Tibial artery (tissue), 4 donors: ENCODE measurements around the gene POF1B.
A peak's percentile ranks its signal among the peaks of the same experiment; 100 is the strongest.
"Not testable (repeated sequence)": the region's sequence is repeated elsewhere in the genome, so short reads cannot be mapped to it uniquely, and the experiment has no call there.

Experiments
- DNase-seq, 2 donors: peaks; one replicate each; pipeline ENCODE4 v3.0.0-alpha.2; 2019
- H3K27ac ChIP-seq, 2 donors: fragments of 200-600 bp; sonication (generic) in 1 of 2; 1 replicate in 1 of 2; 2 replicates in 1 of 2; pipeline ENCODE4 v1.5.1; 2018 to 2019; ENCODE audit warnings: mild to moderate bottlenecking in 1 of 2
- H3K27me3 ChIP-seq, 2 donors: fragments of 200-600 bp; sonication (generic) in 1 of 2; one replicate each; pipeline versions ENCODE4 v1.5.1 to v1.6.0; 2016 to 2019
- H3K36me3 ChIP-seq, 3 donors: fragments of 200-600 bp; sonication (generic) in 2 of 3; one replicate each; pipeline ENCODE4 v1.5.1; 2016 to 2019; ENCODE audit warnings: mild to moderate bottlenecking in 2 of 3
- H3K4me1 ChIP-seq, 4 donors: fragments of 200-600 bp; sonication (generic) in 2 of 4; 1 replicate in 3 of 4; 2 replicates in 1 of 4; pipeline ENCODE4 v1.5.1; 2016 to 2019
- H3K4me3 ChIP-seq, 2 donors: fragments of 200-600 bp; sonication (generic) in 1 of 2; 1 replicate in 1 of 2; 2 replicates in 1 of 2; pipeline ENCODE4 v1.5.1; 2018 to 2019; ENCODE audit warnings: mild to moderate bottlenecking in 2 of 2
- H3K9me3 ChIP-seq, 3 donors: fragments of 200-600 bp; sonication (generic) in 1 of 3; one replicate each; pipeline ENCODE4 v1.5.1; 2016 to 2019
- intact Hi-C: fragments of 100-400 bp; cut with DNase I; formaldehyde crosslinking; loops from one replicate; pipeline ENCODE4 v1.15.0; 2023; ENCODE audit warnings: low total_unique reads
- TF ChIP-seq, protein P1 (sequence below), 2 experiments: fragments of 200-600 bp in 1 of 2; fragments of 450-650 bp in 1 of 2; IDR thresholded peaks; one replicate each; pipeline ENCODE4 v1.5.1; 2017 to 2019; ENCODE audit warnings: antibody characterized with exemption in 2 of 2, mild to moderate bottlenecking in 1 of 2, moderate library complexity in 1 of 2

Gene POF1B

DNA sequence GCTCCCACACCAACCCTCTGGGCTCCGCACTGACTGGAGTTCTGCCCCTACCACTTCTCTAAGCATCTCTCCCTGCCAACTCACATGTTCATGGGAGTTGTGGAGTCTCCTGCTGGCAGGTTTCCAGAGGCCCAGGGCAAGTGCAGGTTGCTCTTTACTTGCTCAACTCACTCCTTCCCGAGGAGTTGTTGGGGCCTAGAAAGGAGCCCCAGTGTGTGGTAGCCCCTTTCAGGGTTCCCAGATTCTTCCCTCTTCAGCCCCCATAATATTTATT, 52.5 kb downstream of the POF1B start:
- intact Hi-C loops, result no loop called here
- Histone ChIP-seq H3K36me3 (no peaks in the 10 kb centered on the region), H3K4me1 (no peaks in the 10 kb centered on the region), H3K4me3 (no peak overlapping the region), H3K27ac (no peak overlapping the region), H3K9me3 (no peaks in the 10 kb centered on the region), H3K27me3 (no peaks in the 10 kb centered on the region)
- TF ChIP-seq, protein P1, sequence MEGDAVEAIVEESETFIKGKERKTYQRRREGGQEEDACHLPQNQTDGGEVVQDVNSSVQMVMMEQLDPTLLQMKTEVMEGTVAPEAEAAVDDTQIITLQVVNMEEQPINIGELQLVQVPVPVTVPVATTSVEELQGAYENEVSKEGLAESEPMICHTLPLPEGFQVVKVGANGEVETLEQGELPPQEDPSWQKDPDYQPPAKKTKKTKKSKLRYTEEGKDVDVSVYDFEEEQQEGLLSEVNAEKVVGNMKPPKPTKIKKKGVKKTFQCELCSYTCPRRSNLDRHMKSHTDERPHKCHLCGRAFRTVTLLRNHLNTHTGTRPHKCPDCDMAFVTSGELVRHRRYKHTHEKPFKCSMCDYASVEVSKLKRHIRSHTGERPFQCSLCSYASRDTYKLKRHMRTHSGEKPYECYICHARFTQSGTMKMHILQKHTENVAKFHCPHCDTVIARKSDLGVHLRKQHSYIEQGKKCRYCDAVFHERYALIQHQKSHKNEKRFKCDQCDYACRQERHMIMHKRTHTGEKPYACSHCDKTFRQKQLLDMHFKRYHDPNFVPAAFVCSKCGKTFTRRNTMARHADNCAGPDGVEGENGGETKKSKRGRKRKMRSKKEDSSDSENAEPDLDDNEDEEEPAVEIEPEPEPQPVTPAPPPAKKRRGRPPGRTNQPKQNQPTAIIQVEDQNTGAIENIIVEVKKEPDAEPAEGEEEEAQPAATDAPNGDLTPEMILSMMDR (IDR thresholded peaks at IDR 0.05), result no peak
- DNase-seq, result no peak

DNA sequence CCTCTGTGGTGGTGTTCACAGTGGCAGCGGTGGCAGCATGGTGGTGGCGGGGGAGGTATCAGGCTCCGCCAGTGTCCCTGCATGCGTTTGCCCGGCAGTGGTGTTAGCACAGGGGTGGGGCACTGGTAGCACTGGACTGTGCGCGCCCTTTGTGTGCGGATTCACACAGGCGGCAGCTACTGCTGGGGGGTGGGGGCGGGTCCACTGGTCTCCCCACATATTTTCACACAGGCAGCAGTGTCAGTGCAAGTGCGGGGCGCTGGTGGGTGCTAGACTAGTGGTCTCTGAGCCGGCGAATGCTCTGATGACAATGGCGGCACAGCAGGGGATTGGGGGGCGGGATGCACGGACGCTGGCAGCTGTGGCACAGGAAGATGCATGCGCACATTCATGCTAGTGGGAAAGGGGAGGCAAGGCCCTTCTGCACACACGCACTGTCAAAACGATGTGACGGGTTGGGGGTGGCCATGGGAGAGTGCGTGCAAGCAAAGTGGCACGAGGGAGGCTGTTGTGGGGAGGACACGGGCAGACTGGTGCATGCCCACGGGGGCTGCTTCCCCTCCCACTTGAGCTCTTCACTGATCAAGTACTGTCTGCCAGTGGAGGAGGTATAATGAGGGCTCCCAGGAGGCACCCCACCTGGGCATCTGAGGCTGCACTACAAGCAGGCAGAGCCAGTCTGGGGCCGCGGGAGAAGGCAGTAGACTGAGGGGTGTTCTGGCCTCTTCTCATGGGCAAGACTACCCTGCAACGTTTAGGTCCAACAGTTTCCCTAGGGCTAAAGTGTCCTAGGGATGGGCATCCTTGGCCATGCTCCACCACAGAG, 53.0 kb downstream of the POF1B start:
- TF ChIP-seq, protein P1 (IDR thresholded peaks at IDR 0.05), result no peak
- H3K36me3 ChIP-seq, result no peaks in the 10 kb centered on the region
- H3K4me1 ChIP-seq, result no peaks in the 10 kb centered on the region
- peak in 1 of 2 donors; percentile 25 for DNase-seq
- H3K4me3 ChIP-seq, result no peak overlapping the region
- H3K27me3 ChIP-seq, result no peaks in the 10 kb centered on the region
- H3K9me3 ChIP-seq, result no peaks in the 10 kb centered on the region
- H3K27ac ChIP-seq, result no peak overlapping the region
- intact Hi-C loops, result no loop called here

DNA sequence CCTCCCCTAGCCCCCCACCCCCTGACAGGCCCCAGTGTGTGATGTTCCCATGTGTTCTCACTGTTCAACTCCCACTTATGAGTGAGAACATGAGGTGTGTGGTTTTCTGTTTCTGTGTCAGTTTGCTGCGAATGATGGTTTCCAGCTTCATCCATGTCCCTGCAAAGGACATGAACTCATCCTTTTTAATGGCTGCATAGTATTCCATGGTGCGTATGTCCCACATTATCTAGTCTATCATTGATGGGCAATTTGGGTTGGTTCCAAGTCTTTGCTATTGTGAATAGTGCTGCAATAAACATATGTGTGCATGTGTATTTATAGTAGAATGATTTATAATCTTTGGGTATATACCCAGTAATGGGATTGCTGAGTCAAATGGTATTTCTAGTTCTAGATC, 68.1 kb downstream of the POF1B start:
- intact Hi-C loops, H3K4me3 ChIP-seq, H3K27me3 ChIP-seq, DNase-seq, H3K4me1 ChIP-seq, H3K36me3 ChIP-seq, H3K27ac ChIP-seq, H3K9me3 ChIP-seq: not testable (repeated sequence)

DNA sequence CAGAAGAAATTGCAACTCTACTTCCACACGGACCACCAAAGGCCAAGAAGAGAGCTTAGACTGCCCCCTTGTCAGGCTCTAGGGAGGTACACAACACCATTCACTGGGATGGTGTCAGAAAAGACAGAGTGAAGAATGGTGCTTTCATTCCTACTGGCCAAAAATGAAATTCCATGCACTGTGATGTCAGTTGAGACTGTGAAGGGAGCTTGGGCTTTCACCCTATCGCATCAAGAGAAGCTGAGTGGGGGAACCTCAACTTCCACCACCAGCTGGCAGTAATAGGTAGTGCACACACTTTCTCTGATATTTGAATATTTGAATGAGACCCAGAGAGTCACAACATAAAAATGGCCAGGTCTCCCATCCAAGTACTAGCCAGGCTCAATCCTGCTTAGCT, 69.7 kb downstream of the POF1B start:
- TF ChIP-seq, protein P1 (IDR thresholded peaks at IDR 0.05), result no peak
- no peak for DNase-seq
- intact Hi-C loops, result no loop called here
- H3K4me3 ChIP-seq, result no peak overlapping the region
- no peaks in the 10 kb centered on the region for H3K9me3 ChIP-seq
- H3K27me3 ChIP-seq, result no peaks in the 10 kb centered on the region
- no peak overlapping the region for H3K27ac ChIP-seq
- no peaks in the 10 kb centered on the region for H3K4me1 ChIP-seq
- no peaks in the 10 kb centered on the region for H3K36me3 ChIP-seq

DNA sequence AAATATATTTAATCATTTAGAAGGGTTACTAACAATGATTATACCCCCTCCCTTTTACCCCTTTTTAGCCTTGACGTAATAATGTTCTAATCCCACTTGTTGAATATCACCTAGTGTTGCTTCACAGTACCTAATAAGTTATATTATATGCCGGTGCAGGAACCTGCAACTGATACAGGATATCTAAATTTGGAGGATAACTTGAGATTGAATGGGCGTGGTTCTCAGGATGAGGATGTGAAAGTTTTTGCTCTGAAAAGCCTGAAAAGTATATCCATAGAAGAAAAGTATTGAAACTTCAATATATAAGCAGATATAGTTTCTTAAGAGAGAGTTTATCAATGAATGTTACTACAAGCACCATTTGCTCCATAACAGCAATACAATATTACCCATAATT, 75.9 kb downstream of the POF1B start:
- Histone ChIP-seq H3K4me1 (no peaks in the 10 kb centered on the region), H3K27me3 (no peaks in the 10 kb centered on the region), H3K9me3 (no peaks in the 10 kb centered on the region), H3K27ac (no peak overlapping the region), H3K36me3 (no peaks in the 10 kb centered on the region), H3K4me3 (no peak overlapping the region)
- TF ChIP-seq, protein P1 (IDR thresholded peaks at IDR 0.05), result no peak
- no peak for DNase-seq
- intact Hi-C loops, result no loop called here

DNA sequence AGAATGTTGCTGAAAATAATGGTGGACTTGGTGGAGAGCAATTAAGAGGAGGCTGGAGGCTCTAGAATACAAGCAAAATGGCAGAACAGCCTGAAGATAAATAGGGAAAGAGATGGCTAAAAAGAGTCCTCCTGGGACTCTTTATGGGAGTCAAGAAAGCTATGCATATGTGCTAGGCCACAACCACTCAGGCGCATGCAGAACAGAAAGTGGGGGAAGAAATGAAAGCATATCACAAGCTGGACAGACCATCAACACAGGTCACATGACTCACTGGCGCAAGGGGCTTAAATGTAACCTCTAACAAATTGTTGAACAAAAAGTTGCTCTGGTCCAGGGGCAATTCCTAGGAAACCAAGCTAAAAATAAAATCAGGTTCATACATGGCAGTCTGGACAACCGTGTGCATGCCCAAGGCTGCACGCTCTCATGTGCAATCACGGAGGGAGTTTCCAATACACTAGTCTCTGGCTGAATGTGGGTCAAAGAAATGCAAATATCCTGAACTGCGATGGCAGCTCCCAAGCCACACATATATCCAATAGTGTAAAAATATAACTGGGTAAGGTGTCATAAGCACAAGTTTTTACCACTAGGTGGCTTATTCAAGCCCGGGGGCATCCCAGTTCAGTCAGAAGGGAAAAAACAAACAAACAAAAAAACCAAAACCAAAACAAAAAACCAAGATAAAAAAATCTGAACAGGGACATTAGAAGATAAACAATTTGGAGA, 90.3 kb downstream of the POF1B start:
- Histone ChIP-seq H3K9me3 (peaks cover 0 to 4% (median 0%) of the 10 kb centered on the region in 3 donors), H3K27ac (no peak overlapping the region), H3K36me3 (no peaks in the 10 kb centered on the region), H3K27me3 (no peaks in the 10 kb centered on the region), H3K4me3 (no peak overlapping the region), H3K4me1 (no peaks in the 10 kb centered on the region)
- intact Hi-C loops, result no loop called here
- TF ChIP-seq, protein P1 (IDR thresholded peaks at IDR 0.05), result no peak
- DNase-seq, result no peak

DNA sequence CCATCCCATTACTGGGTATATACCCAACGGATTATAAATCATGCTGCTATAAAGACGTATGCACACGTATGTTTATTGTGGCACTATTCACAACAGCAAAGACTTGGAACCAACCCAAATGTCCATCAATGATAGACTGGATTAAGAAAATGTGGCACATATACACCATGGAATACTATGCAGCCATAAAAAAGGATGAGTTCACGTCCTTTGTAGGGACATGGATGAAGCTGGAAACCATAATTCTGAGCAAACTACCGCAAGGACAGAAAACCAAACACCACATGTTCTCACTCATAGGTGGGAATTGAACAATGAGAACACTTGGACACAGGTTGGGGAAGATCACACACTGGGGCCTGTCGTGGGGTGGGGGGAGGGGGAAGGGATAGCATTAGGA, 94.2 kb downstream of the POF1B start:
- DNase-seq, H3K4me3 ChIP-seq, H3K4me1 ChIP-seq, intact Hi-C loops, H3K27me3 ChIP-seq, H3K9me3 ChIP-seq, H3K36me3 ChIP-seq, H3K27ac ChIP-seq: not testable (repeated sequence)
